GM12878 (cell line): ENCODE data around the gene CFAP61. TPM values are rescaled to one million over a fixed set of nuclear protein-coding genes. Genes with fewer than 3 reads are reported as not detected.
A peak's percentile ranks its signal among the peaks of the same experiment; 100 is the strongest.

Source experiments
- ATAC-seq: fragments of 200-7000 bp; cut with Tn5 transposase; 3 replicates; pipeline ENCODE4 v1.9.1; 2020; ENCODE audit warnings: mild to moderate bottlenecking, moderate library complexity
- BruUV-seq: library from RNA; stranded (reverse); fragments of 400-500 nt; replicated peaks from 2 replicates; lab custom pipeline; 2021; lab: Mats Ljungman, UMichigan
- CTCF ChIA-PET: fragments of 300-600 bp; sonication (Branson Sonifier 250); formaldehyde crosslinking; extraction: SDS; loops from one replicate; lab custom pipeline; 2021; ENCODE audit warnings: inconsistent platforms; lab: Yijun Ruan, JAX
- POLR2A ChIA-PET: fragments of 350-600 bp; formaldehyde crosslinking; extraction: SDS; loops from one replicate; lab custom pipeline; 2021; ENCODE audit warnings: inconsistent platforms; lab: Charles Lee
- RAD21 ChIA-PET: fragments of 300-600 bp; sonication (Branson Sonifier 250); formaldehyde crosslinking; loops from one replicate; lab custom pipeline; 2023; ENCODE audit warnings: antibody characterized with exemption; ENCODE audit not compliant: unreplicated experiment; lab: Charles Lee
- SMC1A ChIA-PET: fragments of 300-600 bp; sonication (Branson Sonifier 250); formaldehyde crosslinking; loops from one replicate; lab custom pipeline; 2023; ENCODE audit not compliant: unreplicated experiment, uncharacterized antibody; lab: Charles Lee
- DNase-seq: peaks from one replicate; pipeline ENCODE4 v3.0.0-alpha.2; 2011; ENCODE audit warnings: low read depth, low spot score
- FAIRE-seq: peaks from 3 replicates; lab custom pipeline; 2011; peaks lifted over from hg19 to GRCh38; lab: Jason Lieb, UNC
- H2AFZ ChIP-seq: 2 replicates; pipeline ENCODE4 v1.6.0; 2011; ENCODE audit warnings: low read depth, low read length, control low read depth; ENCODE audit not compliant: control insufficient read depth
- H3K27ac ChIP-seq: 2 replicates; pipeline ENCODE4 v1.5.1; 2011; ENCODE audit warnings: control low read depth; ENCODE audit not compliant: control insufficient read depth, insufficient read depth
- H3K27me3 ChIP-seq, 2 experiments: replicated peaks in 1 of 2; 2 replicates each; pipeline versions ENCODE4 v1.6.0 to v1.6.1; 2011; ENCODE audit warnings: low read length in 1 of 2; ENCODE audit not compliant: control insufficient read depth in 2 of 2, insufficient read depth in 2 of 2
- H3K36me3 ChIP-seq, 2 experiments: 2 replicates each; pipeline ENCODE4 v1.5.1; 2011; ENCODE audit warnings: low read length in 1 of 2; ENCODE audit not compliant: control insufficient read depth in 2 of 2, insufficient read depth in 2 of 2
- H3K4me1 ChIP-seq: 2 replicates; pipeline ENCODE4 v1.6.1; 2011; ENCODE audit warnings: mild to moderate bottlenecking, low read length, moderate library complexity, mixed read lengths; ENCODE audit not compliant: control insufficient read depth, insufficient read depth
- H3K4me2 ChIP-seq: 2 replicates; pipeline ENCODE4 v1.6.0; 2011; ENCODE audit warnings: control low read depth; ENCODE audit not compliant: control insufficient read depth, insufficient read depth
- H3K4me3 ChIP-seq: fragments of 200-600 bp; sonication (generic); 2 replicates; pipeline ENCODE4 v1.5.1; 2016
- H3K79me2 ChIP-seq: 2 replicates; pipeline ENCODE4 v1.6.0; 2011; ENCODE audit warnings: low read length; ENCODE audit not compliant: control insufficient read depth, insufficient read depth
- H3K9ac ChIP-seq: 2 replicates; pipeline ENCODE4 v1.8.0; 2011; ENCODE audit warnings: low read length, control low read depth, mixed read lengths; ENCODE audit not compliant: control insufficient read depth, insufficient read depth
- H3K9me3 ChIP-seq: replicated peaks from 3 replicates; pipeline ENCODE4 v1.5.1; 2011; ENCODE audit warnings: mild to moderate bottlenecking, low read length; ENCODE audit not compliant: control insufficient read depth, insufficient read depth
- H4K20me1 ChIP-seq: 2 replicates; pipeline ENCODE4 v1.6.0; 2011; ENCODE audit not compliant: control insufficient read depth, insufficient read depth
- BCL3 ChIP-seq: IDR thresholded peaks from 2 replicates; pipeline ENCODE4 v1.6.1; 2011; ENCODE audit warnings: borderline replicate concordance, low read depth, mild to moderate bottlenecking, moderate library complexity, low read length; ENCODE audit not compliant: insufficient read depth, poor library complexity, severe bottlenecking
- CUX1 ChIP-seq: IDR thresholded peaks from 2 replicates; pipeline ENCODE4 v1.6.1; 2012; ENCODE audit warnings: improper control_type of control experiment, low read depth, low read length; ENCODE audit not compliant: insufficient replicate concordance
- EGR1 ChIP-seq, 2 experiments: IDR thresholded peaks; 1 replicate in 1 of 2; 2 replicates in 1 of 2; pipeline ENCODE4 v1.6.1; 2011 to 2012; ENCODE audit warnings: low read depth in 2 of 2, low read length in 2 of 2, borderline replicate concordance in 1 of 2, mild to moderate bottlenecking in 1 of 2, moderate library complexity in 1 of 2
- HDAC6 ChIP-seq: fragments of 200-600 bp; sonication (generic); IDR thresholded peaks from one replicate; pipeline ENCODE4 v1.8.0; 2017; ENCODE audit warnings: antibody characterized with exemption; ENCODE audit not compliant: unreplicated experiment
- JUND ChIP-seq: IDR thresholded peaks from 2 replicates; pipeline ENCODE4 v1.6.1; 2012; ENCODE audit warnings: low read depth, mild to moderate bottlenecking, low read length, improper control_type of control experiment, moderate library complexity
- KAT2A ChIP-seq: conservative IDR thresholded peaks from 2 replicates; pipeline ENCODE4 v1.6.1; 2011; ENCODE audit warnings: low read depth, low read length; ENCODE audit not compliant: control insufficient read depth
- POLR2AphosphoS2 ChIP-seq: IDR thresholded peaks from 2 replicates; pipeline ENCODE4 v1.6.1; 2011; ENCODE audit warnings: low read depth, mild to moderate bottlenecking, low read length, improper control_type of control experiment, moderate library complexity
- SRF ChIP-seq, 2 experiments: IDR thresholded peaks; 2 replicates each; pipeline ENCODE4 v1.6.1; 2011; ENCODE audit warnings: low read depth in 2 of 2, low read length in 2 of 2, mild to moderate bottlenecking in 1 of 2, moderate library complexity in 1 of 2
- ZBTB11 ChIP-seq: fragments of 450-650 bp; formaldehyde crosslinking; IDR thresholded peaks from 2 replicates; pipeline ENCODE4 v1.5.0; 2022; ENCODE audit warnings: mild to moderate bottlenecking, missing genetic modification characterization
- ZNF207 ChIP-seq: fragments of 450-650 bp; IDR thresholded peaks from 2 replicates; pipeline ENCODE4 v1.6.1; 2014; ENCODE audit warnings: antibody characterized with exemption, mild to moderate bottlenecking, borderline replicate concordance
- ZNF24 ChIP-seq: fragments of 450-650 bp; IDR thresholded peaks from 2 replicates; pipeline ENCODE4 v1.6.1; 2017; ENCODE audit warnings: antibody characterized with exemption, mild to moderate bottlenecking
- ZNF274 ChIP-seq: IDR thresholded peaks from one replicate; pipeline ENCODE4 v1.8.0; 2011; ENCODE audit not compliant: insufficient read length, insufficient read depth
- WGBS: methylation state at CpG from one replicate; pipeline ENCODE4 v1.1.6; 2016; ENCODE audit warnings: low lambda C conversion rate; ENCODE audit not compliant: insufficient replicate concordance, insufficient coverage; ENCODE audit errors: missing lambda C conversion rate; 5-methylcytosine and 5-hydroxymethylcytosine counted together
- in situ Hi-C: fragments of 300-500 bp; cut with MboI; formaldehyde crosslinking; loops from 9 replicates; pipeline ENCODE4 v1.14.3; 2018; ENCODE audit warnings: mixed read lengths
- intact Hi-C: fragments of 100-400 bp; cut with micrococcal nuclease; formaldehyde crosslinking; loops from one replicate; pipeline ENCODE4 v1.14.2; 2022; ENCODE audit not compliant: unreplicated experiment
- polyA plus RNA-seq, 11 experiments: library from polyadenylated mRNA; depleted of rRNA in 4 of 11; unstranded in 6 of 11; stranded (reverse) in 5 of 11; fragments of >200 nt; fragmentation: Nextera tagmentation in 4 of 11; fragmentation: Illumina TruSeq in 1 of 11; extraction: Ambion mirVana in 4 of 11; extraction: Trizol in 1 of 11; gene quantifications; 1 replicate in 1 of 11; 2 replicates in 10 of 11; pipeline versions ENCODE4 v1.2.1 to v1.2.3, GENCODE V29; 2011 to 2016; ENCODE audit warnings: inconsistent platforms in 2 of 11, missing spikeins in 2 of 11, low read depth in 1 of 11
- total RNA-seq, 4 experiments: library from RNA; depleted of rRNA in 3 of 4; stranded (reverse); fragments of >200 nt in 3 of 4; fragmentation: Illumina TruSeq in 1 of 4; extraction: Trizol in 1 of 4; gene quantifications; 2 replicates each; pipeline versions ENCODE4 v1.2.1 to v1.2.3, GENCODE V29; 2013 to 2021

The CFAP61 gene
- total and polyA plus RNA-seq, 10 of the 15 experiments (the other 5 are each of a cell fraction or from before 2014, with no cell fraction given): 0.11 to 0.41 (median 0.24) TPM; not detected in 7

GRCh38 chr20:20363434-20363798, 311.1 kb downstream of the CFAP61 start:
- RAD21 ChIA-PET: interaction anchor here (1.0 kb wide), 1 partner anchor 231 kb away, joined by 3 read pairs; no protein-coding TSS in a partner anchor
- TF ChIP-seq POLR2AphosphoS2 (no peak), CUX1 (no peak), ZNF24 (no peak), HDAC6 (no peak), JUND (no peak), KAT2A (no peak), ZBTB11 (no peak), BCL3 (no peak), SRF (IDR thresholded peaks at IDR 0.05; ENCODE audit: low read depth in 2 of 2, low read length in 2 of 2) (no peak), ZNF207 (no peak), EGR1 (IDR thresholded peaks at IDR 0.05; ENCODE audit: borderline replicate concordance in 1 of 2, low read depth in 2 of 2, low read length in 2 of 2) (no peak), ZNF274 (no peak)

More at GRCh38 chr20:20363434-20363798, 311.1 kb downstream of the CFAP61 start:
- H3K36me3 ChIP-seq: no peaks in the 10 kb centered on the region
- POLR2A ChIA-PET: no interaction called here
- CTCF ChIA-PET: no interaction called here
- SMC1A ChIA-PET: no interaction called here
- no peak overlapping the region for H3K9ac ChIP-seq
- no peaks in the 10 kb centered on the region for H3K9me3 ChIP-seq
- FAIRE-seq (no peak), DNase-seq (no peak), ATAC-seq (peak; percentile 11; the same call in 2 of the 3 replicates)
- H3K27ac ChIP-seq: no peak overlapping the region
- BruUV-seq: no TSS peak
- in situ Hi-C loops (loop anchor here (5.0 kb wide), 1 partner anchor 204 kb away; no protein-coding TSS in a partner anchor), intact Hi-C loops (loop anchor here (10.0 kb wide), 2 partner anchors 121 to 279 kb away; no protein-coding TSS in a partner anchor)
- H4K20me1 ChIP-seq: no peaks in the 10 kb centered on the region
- peaks cover 18 to 37% of the 10 kb centered on the region in 2 experiments for H3K27me3 ChIP-seq
- no peaks in the 10 kb centered on the region for H3K79me2 ChIP-seq
- no peak overlapping the region for H3K4me2 ChIP-seq
- no peak overlapping the region for H3K4me3 ChIP-seq
- H3K4me1 ChIP-seq: no peaks in the 10 kb centered on the region
- H2AFZ ChIP-seq: no peak overlapping the region
- 7% methylated on average over 11 of the region's 15 CpGs for WGBS
